GM18511 (cell line): ENCODE results near the gene SNX13.

Experiments used
- ATAC-seq: cut with Tn5 transposase; IDR thresholded peaks from one replicate; pipeline ENCODE4 v1.9.1; 2021; ENCODE audit warnings: mild to moderate bottlenecking, moderate library complexity; ENCODE audit not compliant: unreplicated experiment

The SNX13 gene, protein sequence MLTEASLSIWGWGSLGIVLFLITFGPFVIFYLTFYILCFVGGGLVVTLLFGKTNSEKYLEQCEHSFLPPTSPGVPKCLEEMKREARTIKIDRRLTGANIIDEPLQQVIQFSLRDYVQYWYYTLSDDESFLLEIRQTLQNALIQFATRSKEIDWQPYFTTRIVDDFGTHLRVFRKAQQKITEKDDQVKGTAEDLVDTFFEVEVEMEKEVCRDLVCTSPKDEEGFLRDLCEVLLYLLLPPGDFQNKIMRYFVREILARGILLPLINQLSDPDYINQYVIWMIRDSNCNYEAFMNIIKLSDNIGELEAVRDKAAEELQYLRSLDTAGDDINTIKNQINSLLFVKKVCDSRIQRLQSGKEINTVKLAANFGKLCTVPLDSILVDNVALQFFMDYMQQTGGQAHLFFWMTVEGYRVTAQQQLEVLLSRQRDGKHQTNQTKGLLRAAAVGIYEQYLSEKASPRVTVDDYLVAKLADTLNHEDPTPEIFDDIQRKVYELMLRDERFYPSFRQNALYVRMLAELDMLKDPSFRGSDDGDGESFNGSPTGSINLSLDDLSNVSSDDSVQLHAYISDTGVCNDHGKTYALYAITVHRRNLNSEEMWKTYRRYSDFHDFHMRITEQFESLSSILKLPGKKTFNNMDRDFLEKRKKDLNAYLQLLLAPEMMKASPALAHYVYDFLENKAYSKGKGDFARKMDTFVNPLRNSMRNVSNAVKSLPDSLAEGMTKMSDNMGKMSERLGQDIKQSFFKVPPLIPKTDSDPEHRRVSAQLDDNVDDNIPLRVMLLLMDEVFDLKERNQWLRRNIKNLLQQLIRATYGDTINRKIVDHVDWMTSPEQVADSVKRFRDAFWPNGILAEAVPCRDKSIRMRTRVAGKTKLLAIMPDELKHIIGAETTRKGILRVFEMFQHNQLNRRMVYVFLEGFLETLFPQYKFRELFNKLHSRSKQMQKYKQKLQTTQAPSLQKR

DNA sequence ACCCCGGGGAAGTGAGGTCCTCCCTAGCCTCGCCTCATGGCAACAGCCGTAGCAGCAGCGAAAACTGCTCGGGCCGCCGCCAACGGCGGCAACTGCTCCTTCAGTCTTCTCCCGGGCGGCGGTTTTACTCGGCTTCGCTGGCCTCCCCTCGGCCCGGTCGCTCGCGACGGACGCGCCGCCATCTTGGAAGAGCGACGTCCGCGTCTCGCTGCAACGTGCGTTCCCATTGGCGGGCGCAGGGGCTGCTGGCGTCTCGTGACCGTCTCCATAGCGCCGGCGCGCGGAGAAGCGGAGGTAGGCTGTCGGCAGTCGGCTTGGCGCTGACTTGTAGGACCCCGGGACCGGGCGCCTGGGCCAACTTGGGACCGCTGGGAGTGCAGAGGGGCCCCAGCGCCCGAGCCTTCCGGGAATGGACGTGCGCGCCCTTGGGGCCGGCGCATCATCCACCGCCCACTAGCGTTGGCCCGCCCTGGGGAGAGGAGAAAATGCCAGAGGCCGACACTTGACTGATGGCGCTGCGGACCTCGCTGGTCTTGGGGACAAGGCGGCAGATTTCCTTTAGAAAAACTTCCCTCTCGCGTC lies at the start of gene SNX13:
SNX13 (minus strand) TSS at position 193 of the 582 bp plus-strand sequence. CDS start 199 bp downstream, outside the sequence.
- peak; percentile 93 for ATAC-seq

DNA sequence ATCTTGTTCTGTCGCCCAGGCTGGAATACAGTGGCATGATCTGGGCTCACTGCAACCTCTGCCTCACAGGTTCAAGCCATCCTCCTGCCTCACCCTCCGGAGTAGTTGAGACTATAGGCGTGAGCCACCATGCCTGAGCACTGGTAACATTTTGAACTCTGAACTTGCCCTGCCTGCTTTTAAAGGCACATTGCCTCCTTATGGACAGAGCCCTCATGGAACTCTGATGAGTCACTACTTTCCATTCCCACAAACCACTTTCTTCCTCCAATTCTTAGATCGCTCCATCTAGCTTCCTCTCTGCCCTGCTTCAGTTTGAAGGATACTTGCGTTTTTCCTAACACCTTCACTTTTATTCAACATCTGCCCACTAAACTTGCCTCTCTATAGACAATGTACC lies 49.3 kb upstream of the SNX13 start:
- ATAC-seq = no peak

DNA sequence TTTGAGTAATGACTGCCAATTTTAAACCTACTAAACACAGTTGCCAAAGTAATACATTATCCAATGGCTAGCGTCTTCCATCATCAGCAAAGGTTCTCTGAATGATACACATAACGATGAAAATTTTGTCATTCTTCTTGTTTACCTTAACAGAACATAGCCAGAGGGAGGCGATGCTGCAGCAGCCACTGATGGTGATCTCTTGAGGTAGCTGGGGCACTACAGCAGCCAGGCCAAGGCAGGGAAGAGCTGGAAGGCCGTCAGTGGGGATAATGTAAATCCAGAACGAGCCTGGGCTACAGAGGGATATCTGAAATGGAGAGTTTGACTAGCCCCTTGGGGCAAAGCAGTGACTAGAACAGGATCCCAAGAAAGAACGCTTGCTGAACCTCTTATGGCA lies 48.6 kb upstream of the SNX13 start:
- no peak for ATAC-seq

DNA sequence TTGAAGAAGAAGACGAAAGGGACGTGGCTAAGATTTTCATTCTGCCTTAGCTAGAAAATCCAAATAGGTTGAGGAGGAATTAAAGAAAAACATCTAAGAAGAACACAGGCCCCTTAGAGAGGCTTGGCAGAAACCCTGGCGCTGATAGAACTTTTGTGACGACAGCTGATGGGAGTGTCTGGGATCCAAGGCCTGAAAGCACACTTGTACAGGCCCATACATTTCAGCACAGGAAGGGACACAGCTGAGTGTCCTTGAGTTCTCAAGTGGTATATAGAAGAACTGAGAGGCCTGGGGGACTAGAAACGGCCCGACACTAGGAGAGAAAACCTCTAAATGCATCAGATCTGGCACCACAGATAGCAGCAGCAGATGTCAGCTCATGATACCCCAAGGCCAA lies 47.8 kb upstream of the SNX13 start:
- no peak for ATAC-seq

DNA sequence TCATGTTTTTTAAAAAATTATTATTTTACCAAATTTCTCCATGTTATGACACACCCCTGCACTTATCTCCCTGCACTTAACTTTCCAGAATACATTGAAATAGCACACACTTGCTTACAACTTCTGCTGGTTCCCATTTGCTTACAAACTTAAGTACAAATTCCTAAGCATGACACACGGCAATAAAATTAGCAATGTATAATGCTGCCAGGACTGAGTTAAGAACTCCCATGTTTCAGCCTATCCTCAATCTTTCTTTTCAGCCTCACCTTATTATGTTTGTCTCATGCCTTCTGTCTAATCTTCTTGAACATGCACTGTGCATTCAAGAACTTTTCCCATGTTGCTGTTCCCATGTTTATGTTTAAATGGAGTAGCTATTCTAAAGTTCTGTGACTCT lies 46.6 kb upstream of the SNX13 start:
- no peak for ATAC-seq

DNA sequence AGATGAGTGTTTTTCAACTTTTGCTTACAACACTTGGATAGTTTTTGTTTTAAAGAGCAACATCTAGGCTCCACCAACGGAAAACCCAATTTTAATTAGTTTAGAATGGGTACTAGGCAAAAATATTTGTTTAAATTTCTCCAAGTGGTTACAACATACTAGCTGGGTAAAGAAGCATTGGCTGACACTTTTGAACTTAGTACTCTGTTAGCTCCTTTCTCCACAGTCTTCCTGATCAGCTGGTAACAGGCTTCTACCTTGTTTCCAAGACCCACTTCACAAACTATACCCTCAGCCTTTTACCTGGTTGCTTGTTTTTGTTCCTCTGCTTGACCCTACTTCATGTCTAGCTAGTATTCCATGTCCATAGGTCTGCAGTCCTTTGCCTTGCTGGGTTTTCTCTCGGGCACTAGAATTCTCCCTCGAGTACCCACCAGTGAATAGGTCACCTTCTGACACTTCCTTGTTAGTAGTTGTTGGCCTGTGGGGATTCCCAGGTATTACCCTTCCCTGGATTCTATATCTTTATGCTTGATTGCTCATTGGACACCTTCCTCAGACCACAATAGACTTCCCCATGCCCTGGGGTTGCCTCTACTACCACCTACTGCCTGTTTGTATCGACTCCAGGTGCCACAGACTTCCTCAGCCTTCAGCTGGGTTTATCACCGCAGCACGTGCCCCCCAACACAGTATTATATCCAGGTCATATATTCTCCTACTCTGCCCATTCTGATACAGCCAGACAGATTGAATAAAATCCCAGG lies 45.4 kb upstream of the SNX13 start:
- no peak for ATAC-seq

DNA sequence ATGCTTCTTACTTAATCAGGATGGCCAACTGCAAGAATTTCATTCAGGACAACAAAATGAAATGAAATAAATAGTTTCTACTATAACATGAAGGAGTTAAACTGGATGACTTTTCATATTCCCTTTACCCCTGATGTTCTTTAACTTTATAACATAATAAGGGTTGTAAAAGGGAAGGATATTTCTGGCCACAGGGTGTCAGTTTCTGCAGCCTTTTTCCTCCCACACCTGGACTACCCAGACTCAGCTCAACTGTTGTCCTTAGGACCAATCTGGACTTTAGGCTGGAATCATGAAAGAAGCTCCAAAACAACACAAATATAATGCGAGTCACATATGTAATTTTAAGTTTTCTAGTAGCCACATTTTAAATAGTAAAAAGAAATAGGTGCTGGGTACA lies 44.0 kb upstream of the SNX13 start:
- no peak for ATAC-seq

DNA sequence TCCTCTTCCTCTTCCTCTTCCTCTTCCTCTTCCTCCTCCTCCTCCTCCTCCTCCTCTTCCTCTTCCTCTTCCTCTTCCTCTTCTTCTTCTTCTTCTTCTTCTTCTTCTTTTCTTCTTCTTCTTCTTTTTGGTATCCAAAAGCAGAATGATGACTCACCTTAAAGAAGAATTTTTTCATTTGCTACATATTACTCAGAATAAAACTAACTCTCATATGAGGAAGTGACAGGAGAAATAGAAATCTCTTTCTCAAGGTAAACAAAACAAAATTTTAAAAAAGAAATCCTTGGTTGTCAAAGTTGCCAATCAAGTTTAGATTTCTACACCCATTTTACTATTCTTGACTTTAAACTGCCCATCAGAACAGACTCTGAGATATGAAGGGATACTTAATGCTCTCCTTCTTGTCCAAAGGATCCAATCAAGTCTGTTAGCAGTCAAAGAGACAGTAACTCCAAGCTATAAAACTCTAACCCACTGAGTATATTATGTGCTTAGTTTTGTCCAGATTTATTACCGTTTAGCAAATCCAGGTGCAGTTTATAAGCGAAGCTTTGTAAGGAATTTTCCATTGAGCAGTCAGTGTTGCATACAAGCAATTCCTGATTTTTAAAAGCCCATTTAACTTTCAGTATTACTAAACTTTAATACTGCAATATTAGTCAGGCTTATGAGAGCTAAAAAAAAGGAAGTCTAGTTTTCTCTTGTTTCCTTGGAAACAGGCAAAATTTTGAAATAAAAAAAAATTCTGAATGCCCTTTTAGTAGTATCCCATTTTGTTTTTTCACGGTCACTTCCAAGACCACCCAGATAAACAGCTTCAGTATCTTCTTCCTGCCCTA lies 43.1 kb upstream of the SNX13 start:
- no peak for ATAC-seq

DNA sequence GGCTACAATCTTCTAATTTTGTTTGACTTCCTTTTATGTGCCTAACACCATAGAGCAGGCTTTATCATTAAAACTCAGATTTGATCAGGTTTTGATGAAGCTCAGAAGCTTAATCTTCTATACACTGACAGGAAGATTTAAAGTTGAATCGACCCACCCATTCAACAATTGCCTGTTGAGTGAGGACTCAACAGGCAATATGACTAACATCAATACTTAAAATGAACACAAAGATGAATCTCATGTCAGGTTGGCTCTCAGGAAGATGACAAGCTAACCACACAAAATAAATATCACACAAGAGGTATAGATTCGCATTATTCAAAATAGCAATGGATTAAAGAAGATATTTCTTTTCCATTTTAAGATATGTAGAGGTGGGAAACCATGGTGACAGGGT lies 36.7 kb upstream of the SNX13 start:
- no peak for ATAC-seq

DNA sequence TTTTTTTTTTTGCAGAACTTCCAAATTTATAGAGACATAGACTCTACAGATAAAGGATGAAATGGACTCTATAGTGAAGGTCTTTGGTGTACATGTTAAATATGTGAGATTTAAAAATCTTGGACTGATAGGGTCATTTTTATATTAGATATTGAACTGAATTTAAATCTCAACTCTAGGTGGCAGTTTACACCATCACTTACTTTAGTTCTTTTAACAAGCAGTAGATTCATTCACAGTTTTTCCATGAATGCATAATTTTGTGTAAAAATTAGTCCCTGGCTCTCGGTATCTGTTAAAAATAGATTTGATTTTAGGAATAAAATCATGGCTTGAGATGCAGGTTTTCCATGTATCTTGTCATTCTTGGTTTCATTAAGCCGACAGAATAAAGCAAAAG lies 31.1 kb upstream of the SNX13 start:
- no peak for ATAC-seq

DNA sequence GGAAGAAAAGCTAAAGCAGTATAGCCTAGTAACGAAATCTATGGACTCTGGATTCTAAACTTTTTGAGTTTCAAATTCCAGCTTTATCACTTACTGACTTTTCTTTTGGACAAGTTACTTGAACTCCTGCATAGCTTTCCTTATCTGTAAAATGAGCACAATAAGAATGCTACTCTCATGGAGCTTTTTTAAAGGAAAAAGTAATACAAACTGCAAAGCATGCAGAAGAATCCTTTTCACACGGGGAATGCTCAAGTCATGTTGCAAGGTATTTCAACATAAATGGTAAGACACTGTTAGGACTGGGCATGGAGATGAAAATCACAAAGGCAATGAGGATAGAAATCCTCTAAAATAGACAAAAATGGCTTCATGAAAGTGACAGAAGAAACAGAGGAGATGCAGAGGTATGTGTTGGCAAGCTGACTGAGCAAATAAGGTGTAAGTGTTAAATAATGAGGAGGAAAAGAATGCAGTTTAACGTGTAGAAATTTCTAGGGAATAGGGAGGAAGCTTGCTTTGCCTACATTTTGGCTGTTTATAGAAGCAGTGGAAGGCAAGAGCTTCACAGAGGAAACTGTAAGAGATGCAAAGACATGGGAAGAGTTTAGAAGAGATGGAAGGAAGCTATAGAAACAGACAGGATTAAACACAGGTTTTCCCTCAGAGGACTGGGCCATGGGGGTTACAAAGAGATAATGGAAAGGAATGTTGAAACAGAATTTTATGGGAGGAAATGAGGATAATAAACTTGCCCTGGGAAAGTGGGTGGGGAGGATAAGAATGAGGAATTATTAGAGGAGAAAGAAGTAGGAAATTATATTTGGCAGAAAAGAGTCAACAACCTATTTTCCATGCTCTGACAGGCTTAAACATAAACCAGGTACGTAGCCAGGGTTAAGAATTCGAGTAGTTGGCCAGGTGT lies 28.8 kb upstream of the SNX13 start:
- ATAC-seq = no peak

DNA sequence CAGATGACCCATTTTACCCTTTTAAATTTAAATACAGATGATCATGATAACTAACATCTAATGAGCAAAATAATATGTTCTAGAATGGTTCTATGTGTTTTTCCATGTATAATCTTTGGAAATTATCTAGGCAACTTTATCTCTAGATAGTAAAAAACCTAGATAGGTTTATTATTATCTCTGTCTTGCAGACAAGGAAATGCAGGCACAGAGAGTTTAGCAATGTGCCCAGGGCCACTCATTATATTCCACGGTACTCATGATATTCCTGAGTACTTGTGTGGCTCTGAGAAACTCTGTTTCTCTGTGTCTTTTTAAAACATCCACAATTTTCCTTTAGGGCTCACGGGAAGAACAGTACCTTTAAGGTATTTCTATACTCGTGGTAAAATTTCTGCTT lies 26.4 kb upstream of the SNX13 start:
- ATAC-seq = no peak

DNA sequence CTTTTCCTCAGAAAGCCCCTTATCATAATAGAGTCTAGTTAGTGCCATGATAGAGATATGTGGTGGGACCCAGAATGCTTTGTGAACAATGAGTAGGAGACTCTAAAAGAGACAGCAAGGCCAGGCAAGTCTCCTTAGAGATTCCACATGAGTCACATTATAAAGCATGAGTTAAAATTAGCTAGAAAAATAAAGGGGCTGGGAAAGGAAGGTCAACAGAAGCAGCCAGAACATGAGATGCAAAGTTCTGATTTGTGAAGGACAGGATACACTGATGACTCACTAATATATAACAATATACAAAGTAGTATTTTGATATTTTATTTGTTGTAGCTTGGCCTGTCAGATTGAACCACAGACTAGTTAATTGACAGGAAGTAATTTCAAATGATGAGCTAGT lies 25.3 kb upstream of the SNX13 start:
- no peak for ATAC-seq

DNA sequence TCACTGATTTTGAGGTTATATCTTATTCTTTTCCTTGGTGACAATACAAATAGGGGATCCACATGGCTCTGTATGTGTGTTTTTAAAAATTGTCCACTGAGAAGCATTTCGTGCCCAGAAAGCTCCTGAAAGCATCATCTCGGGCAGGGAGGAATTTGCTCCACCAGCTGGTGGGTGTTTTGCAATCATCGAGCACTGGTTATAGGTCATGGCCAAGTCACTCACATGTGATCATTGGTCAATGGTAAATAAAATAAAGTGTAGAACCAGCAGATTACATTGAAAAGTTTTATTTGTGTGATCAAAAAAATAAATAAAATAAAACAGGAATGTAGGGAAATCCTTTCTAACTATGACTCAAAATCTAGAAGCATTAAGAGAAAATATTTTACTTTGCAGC lies 23.0 kb upstream of the SNX13 start:
- no peak for ATAC-seq

DNA sequence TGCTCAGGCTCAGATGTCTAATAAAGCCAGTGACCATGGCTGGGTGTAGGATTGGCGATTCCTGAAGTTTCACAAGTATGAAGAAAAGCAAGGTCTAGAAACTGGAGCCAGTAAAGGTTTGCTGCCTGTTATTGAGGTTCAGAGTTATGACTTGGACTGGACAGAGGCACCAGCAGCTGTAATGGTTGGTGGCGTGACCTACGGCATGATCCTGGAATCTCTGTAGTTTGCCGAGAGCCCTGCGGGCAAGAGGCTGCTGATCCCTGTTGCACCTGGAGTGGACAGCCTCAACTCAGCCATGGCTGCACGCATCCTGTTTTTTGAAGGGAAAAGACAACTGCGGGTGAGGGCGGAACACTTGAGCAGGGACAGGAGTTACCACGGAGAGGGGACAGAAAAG lies 22.4 kb upstream of the SNX13 start:
- ATAC-seq = no peak

DNA sequence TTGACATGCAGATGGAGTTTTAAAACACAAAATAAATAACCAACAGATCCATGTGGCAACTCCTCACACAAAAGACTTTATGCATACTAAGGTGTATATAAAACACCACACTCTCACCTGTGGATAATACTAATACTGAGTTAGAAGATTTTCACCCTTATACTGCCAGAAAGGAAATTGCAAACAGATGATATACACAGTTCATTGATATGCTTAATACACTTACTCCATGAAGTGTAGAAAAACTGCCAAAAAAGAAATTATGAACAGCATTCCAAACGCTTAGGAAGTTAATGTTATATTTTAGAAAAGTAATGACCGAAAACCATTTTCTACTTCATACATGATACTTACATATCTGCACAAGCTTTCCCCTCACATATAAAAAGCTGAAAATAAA lies 17.6 kb upstream of the SNX13 start:
- no peak for ATAC-seq

DNA sequence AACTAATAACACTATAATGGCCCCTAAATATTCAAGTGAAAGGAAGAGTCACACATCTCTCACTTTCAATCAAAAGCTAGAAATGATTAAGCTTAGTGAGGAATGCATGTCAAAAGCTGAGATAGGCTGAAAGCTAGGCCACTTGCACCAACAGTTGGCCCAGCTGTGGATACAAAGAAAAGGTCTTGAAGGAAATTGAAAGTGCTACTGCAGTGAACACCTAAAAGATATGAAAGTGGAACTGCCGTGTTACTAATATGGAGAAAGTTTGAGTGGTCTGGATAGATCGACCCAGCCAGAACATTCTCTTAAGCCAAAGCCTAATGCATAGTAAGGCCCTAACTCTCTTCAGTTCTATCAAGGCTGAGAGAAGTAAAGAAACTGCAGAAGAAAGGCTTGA lies 12.1 kb upstream of the SNX13 start:
- ATAC-seq = peak; percentile 100

DNA sequence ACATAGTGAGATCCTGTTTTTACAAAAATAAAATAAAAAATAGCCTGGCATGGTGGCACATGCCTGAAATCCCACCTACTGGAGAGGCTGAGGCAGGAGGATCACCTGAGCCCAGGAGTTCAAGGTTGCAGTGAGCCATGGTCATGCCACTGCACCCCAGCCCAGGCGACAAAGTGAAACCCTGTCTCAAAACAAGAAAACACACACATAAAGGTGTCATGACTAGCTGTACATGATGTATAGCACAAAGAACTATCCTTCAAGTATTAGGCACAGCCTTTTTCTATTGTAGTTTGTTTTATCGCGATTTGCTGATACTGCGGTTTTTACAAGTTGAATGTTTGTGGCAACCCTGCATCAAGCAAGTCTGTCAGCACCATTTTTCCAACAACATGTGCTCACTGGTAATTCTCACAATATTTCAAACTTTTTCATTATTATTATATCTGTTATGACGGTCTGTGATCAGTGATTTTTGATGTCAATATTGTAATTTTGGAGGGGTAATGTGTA lies 11.5 kb upstream of the SNX13 start:
- no peak for ATAC-seq
